Thoracic aorta (tissue), 2 donors: ENCODE results near the gene RALGAPA1. TPM values are rescaled to one million over a fixed set of nuclear protein-coding genes. Genes with fewer than 3 reads are reported as not detected.
A peak's percentile ranks its signal among the peaks of the same experiment; 100 is the strongest.

Experiments
- ATAC-seq: fragments of 150-250 bp; one replicate; pipeline ENCODE4 v1.8.0; 2017; ENCODE audit warnings: low read depth; ENCODE audit not compliant: insufficient number of reproducible peaks, low FRiP score
- DNase-seq: peaks from one replicate; pipeline ENCODE4 v3.0.0-alpha.2; 2020; ENCODE audit warnings: low spot score
- H3K27ac ChIP-seq, 2 donors: fragments of 200-600 bp; sonication (generic); 1 replicate in 1 of 2; 2 replicates in 1 of 2; pipeline ENCODE4 v1.5.1; 2016; ENCODE audit warnings: mild to moderate bottlenecking in 2 of 2, moderate library complexity in 2 of 2
- H3K27me3 ChIP-seq: fragments of 200-600 bp; sonication (generic); replicated peaks from 2 replicates; pipeline ENCODE4 v1.6.0; 2016; ENCODE audit warnings: mild to moderate bottlenecking; ENCODE audit not compliant: insufficient read depth
- H3K36me3 ChIP-seq: fragments of 200-600 bp; sonication (generic); one replicate; pipeline ENCODE4 v1.5.1; 2016
- H3K4me1 ChIP-seq, 2 donors: fragments of 200-600 bp; sonication (generic); 1 replicate in 1 of 2; 2 replicates in 1 of 2; pipeline versions ENCODE4 v1.5.1 to v1.6.0; 2016; ENCODE audit warnings: low read depth in 2 of 2, mild to moderate bottlenecking in 1 of 2; ENCODE audit not compliant: control insufficient read depth in 1 of 2
- H3K4me3 ChIP-seq: fragments of 200-600 bp; sonication (generic); 2 replicates; pipeline ENCODE4 v1.5.1; 2016; ENCODE audit warnings: mild to moderate bottlenecking
- H3K9me3 ChIP-seq: fragments of 200-600 bp; sonication (generic); 2 replicates; pipeline ENCODE4 v1.5.1; 2016
- total RNA-seq, 2 donors: library from RNA; depleted of rRNA; stranded (reverse); fragments of >200 nt; gene quantifications; one replicate each; pipeline versions ENCODE4 v1.1.0 to v1.2.3, GENCODE V29; 2016
- TF ChIP-seq, protein P1 (sequence below): fragments of 200-600 bp; sonication (generic); IDR thresholded peaks from one replicate; pipeline ENCODE4 v1.5.1; 2019; ENCODE audit warnings: antibody characterized with exemption

Gene RALGAPA1
- total RNA-seq, 2 donors from 2014 or later = 73.2 to 88.0 TPM

DNA sequence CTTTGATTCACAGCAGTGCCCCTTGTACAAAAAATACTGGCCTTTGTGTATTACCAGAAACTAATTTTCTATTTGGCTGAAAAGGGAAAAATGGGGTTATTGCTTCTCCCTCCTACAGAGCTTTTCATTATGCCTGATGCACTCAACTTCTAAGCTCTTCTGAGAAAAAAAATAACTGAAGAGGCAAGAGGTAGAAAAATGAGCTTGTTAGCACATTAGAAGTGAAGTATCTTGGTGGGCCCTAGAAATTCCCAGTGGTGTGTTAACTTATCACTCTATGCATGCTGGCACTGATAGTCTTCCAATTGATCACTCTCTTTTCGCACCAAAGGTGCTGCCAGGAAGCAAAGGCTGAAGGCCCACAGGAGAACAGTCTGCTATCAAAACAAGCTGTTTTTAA, 258.0 kb downstream of the RALGAPA1 start:
- Histone ChIP-seq H3K27me3 (no peaks in the 10 kb centered on the region), H3K4me3 (no peak overlapping the region), H3K27ac (no peak overlapping the region), H3K4me1 (peaks cover 5 to 10% of the 10 kb centered on the region in 2 donors), H3K9me3 (no peaks in the 10 kb centered on the region), H3K36me3 (no peaks in the 10 kb centered on the region)
- DNase-seq (no peak), ATAC-seq (no peak)
- TF ChIP-seq, protein P1, sequence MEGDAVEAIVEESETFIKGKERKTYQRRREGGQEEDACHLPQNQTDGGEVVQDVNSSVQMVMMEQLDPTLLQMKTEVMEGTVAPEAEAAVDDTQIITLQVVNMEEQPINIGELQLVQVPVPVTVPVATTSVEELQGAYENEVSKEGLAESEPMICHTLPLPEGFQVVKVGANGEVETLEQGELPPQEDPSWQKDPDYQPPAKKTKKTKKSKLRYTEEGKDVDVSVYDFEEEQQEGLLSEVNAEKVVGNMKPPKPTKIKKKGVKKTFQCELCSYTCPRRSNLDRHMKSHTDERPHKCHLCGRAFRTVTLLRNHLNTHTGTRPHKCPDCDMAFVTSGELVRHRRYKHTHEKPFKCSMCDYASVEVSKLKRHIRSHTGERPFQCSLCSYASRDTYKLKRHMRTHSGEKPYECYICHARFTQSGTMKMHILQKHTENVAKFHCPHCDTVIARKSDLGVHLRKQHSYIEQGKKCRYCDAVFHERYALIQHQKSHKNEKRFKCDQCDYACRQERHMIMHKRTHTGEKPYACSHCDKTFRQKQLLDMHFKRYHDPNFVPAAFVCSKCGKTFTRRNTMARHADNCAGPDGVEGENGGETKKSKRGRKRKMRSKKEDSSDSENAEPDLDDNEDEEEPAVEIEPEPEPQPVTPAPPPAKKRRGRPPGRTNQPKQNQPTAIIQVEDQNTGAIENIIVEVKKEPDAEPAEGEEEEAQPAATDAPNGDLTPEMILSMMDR = no peak

- no peaks in the 10 kb centered on the region for H3K9me3 ChIP-seq
- H3K4me3 ChIP-seq = no peak overlapping the region
- H3K4me1 ChIP-seq = peaks cover 5 to 10% of the 10 kb centered on the region in 2 donors
- ATAC-seq (no peak), DNase-seq (no peak)
- H3K27ac ChIP-seq = no peak overlapping the region
- no peaks in the 10 kb centered on the region for H3K27me3 ChIP-seq
- H3K36me3 ChIP-seq = no peaks in the 10 kb centered on the region
- TF ChIP-seq, protein P1 = no peak
These were observed 259.5 kb downstream of the RALGAPA1 start for GRCh38 chr14:35549551-35549950.

- H3K4me1 ChIP-seq = no peaks in the 10 kb centered on the region
- no peaks in the 10 kb centered on the region for H3K36me3 ChIP-seq
- H3K4me3 ChIP-seq = no peak overlapping the region
- ATAC-seq = no peak
- no peak overlapping the region for H3K27ac ChIP-seq
- H3K27me3 ChIP-seq = no peaks in the 10 kb centered on the region
- TF ChIP-seq, protein P1 = no peak
- no peaks in the 10 kb centered on the region for H3K9me3 ChIP-seq
- DNase-seq = no peak
These were observed 266.1 kb downstream of the RALGAPA1 start for GRCh38 chr14:35543006-35543405.

- no peak for ATAC-seq
- Histone ChIP-seq H3K4me3 (no peak overlapping the region), H3K9me3 (no peaks in the 10 kb centered on the region), H3K27me3 (peaks cover 1% of the 10 kb centered on the region), H3K27ac (no peak overlapping the region), H3K36me3 (no peaks in the 10 kb centered on the region), H3K4me1 (peaks cover under 1 to 9% of the 10 kb centered on the region in 2 donors)
- no peak for DNase-seq
- TF ChIP-seq, protein P1 = no peak
These were observed 269.1 kb downstream of the RALGAPA1 start for GRCh38 chr14:35539969-35540368.

DNA sequence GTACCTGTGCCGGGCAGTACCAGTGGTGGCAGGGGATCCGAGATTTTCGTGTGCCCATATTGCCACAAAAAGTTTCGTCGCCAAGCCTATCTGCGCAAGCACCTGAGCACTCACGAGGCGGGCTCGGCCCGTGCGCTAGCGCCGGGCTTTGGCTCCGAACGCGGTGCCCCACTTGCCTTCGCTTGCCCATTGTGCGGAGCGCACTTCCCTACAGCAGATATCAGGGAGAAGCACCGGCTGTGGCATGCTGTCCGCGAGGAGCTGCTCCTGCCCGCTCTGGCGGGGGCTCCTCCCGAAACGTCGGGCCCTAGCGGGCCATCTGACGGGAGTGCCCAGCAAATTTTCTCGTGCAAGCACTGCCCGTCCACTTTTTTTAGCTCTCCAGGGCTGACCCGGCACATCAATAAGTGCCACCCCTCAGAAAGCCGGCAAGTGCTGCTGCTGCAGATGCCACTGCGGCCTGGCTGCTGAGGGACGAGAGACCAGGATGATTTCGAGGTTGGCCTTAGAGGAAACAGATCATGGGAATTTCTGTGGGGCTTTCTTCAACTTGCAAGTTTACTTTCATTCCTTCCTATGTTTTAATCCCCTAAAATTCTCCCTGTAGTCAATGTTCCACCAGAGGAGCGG, 273.5 kb downstream of the RALGAPA1 start:
- H3K4me3 ChIP-seq = peak overlapping the region; percentile 73
- ATAC-seq (no peak), DNase-seq (no peak)
- H3K4me1 ChIP-seq = peaks cover 18 to 30% of the 10 kb centered on the region in 2 donors
- no peak overlapping the region for H3K27ac ChIP-seq
- no peaks in the 10 kb centered on the region for H3K9me3 ChIP-seq
- H3K36me3 ChIP-seq = no peaks in the 10 kb centered on the region
- TF ChIP-seq, protein P1 = no peak
- H3K27me3 ChIP-seq = peaks cover 21% of the 10 kb centered on the region
